ENCODE results near the gene SMARCD3.

GRCh38 chr7:151273651-151274390, 25.3 kb upstream of the SMARCD3 start:
- TF ChIP-seq ARNT (IDR thresholded peaks at IDR 0.05) (no peak), LEF1 (IDR thresholded peaks at IDR 0.05; ENCODE audit: borderline replicate concordance) (no peak), FOXA1 (IDR thresholded peaks at IDR 0.05) (no peak), HDGF (IDR thresholded peaks at IDR 0.05; ENCODE audit: borderline replicate concordance) (no peak), CTBP1 (IDR thresholded peaks at IDR 0.05; ENCODE audit: borderline replicate concordance) (no peak), FOXM1 (IDR thresholded peaks at IDR 0.05; ENCODE audit: borderline replicate concordance) (no peak), SP1 (IDR thresholded peaks at IDR 0.05) (no peak), ZNF384 (IDR thresholded peaks at IDR 0.05) (no peak), ELF4 (IDR thresholded peaks at IDR 0.05) (no peak), FOXK2 (IDR thresholded peaks at IDR 0.05) (no peak), SUZ12 (IDR thresholded peaks at IDR 0.05) (no peak), NFRKB (IDR thresholded peaks at IDR 0.05) (no peak)

All from HEK293T (cell line).